ENCODE measurements around the gene MREG.
"Not testable (repeated sequence)": the region's sequence is repeated elsewhere in the genome, so short reads cannot be mapped to it uniquely, and the experiment has no call there.

MREG gene

DNA sequence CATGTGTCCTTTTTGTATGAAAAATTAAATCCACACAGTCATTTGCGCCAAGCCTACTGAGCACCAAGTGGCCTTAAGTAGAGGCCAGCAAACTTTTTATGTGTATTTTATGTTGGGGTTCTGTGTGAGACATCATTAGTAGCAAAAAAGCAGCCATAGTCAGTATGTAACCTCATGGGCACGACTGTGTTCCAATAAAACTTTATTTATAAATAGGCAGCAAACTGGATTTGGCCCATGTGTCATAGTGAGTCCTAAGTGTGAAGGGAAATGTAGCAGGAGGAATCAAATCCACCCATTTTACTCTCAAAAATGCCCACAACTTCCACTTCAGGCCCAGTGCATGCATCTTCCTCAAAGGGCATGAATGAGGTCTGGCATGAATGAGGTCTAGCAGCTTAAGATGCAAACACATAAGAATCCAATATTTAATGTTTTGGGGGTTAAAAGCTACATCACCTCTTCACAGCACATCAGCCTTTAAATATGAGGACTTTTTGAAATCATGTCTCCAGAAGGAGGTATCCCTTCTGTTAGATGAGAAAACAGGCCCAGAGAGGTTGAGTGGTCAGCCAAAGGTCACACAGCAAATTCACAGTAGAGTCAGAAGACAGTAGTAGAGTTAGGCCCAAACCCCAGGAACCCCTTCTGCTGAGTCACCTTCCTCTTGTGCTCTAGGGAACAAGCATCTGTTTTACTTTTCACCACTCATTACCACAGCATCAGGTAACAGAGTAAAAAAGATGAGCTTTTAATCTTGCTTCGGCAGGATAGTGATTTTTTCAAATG is 45.6 kb downstream of the MREG start:
- Histone ChIP-seq H3K4me1 (ENCODE audit: insufficient read depth, insufficient read length) (no peaks in the 10 kb centered on the region), H3K27me3 (ENCODE audit: insufficient read depth, insufficient read length) (no peaks in the 10 kb centered on the region), H3K4me3 (ENCODE audit: insufficient read length, low read depth) (no peak overlapping the region), H3K36me3 (ENCODE audit: insufficient read depth, insufficient read length, low read length) (peaks cover 5% of the 10 kb centered on the region), H3K9me3 (ENCODE audit: insufficient read depth, low read length) (no peaks in the 10 kb centered on the region), H3K9ac (ENCODE audit: insufficient read length, low read depth) (no peak overlapping the region)
- DNase-seq (ENCODE audit: low read depth, low spot score): no peak
- TF ChIP-seq SUZ12 (IDR thresholded peaks at IDR 0.05; ENCODE audit: extremely low read depth, insufficient read depth, insufficient read length): no peak
- no peak for TF ChIP-seq YY1 (IDR thresholded peaks at IDR 0.05; ENCODE audit: insufficient read depth, insufficient read length)
- no peak for TF ChIP-seq ZNF274 (IDR thresholded peaks at IDR 0.05; ENCODE audit: low read depth, low read length)

- H3K4me1 ChIP-seq (ENCODE audit: insufficient read depth, insufficient read length): no peaks in the 10 kb centered on the region
- no peak for TF ChIP-seq YY1 (IDR thresholded peaks at IDR 0.05; ENCODE audit: insufficient read depth, insufficient read length)
- no peak for TF ChIP-seq ZNF274 (IDR thresholded peaks at IDR 0.05; ENCODE audit: low read depth, low read length)
- TF ChIP-seq SUZ12 (IDR thresholded peaks at IDR 0.05; ENCODE audit: extremely low read depth, insufficient read depth, insufficient read length): no peak
- no peaks in the 10 kb centered on the region for H3K9me3 ChIP-seq (ENCODE audit: insufficient read depth, low read length)
- H3K4me3 ChIP-seq (ENCODE audit: insufficient read length, low read depth): no peak overlapping the region
- no peak for DNase-seq (ENCODE audit: low read depth, low spot score)
- H3K9ac ChIP-seq (ENCODE audit: insufficient read length, low read depth): no peak overlapping the region
- H3K27me3 ChIP-seq (ENCODE audit: insufficient read depth, insufficient read length): no peaks in the 10 kb centered on the region
- peaks cover 5% of the 10 kb centered on the region for H3K36me3 ChIP-seq (ENCODE audit: insufficient read depth, insufficient read length, low read length)
These were observed 46.4 kb downstream of the MREG start for GRCh38 chr2:215966951-215967350.

DNA sequence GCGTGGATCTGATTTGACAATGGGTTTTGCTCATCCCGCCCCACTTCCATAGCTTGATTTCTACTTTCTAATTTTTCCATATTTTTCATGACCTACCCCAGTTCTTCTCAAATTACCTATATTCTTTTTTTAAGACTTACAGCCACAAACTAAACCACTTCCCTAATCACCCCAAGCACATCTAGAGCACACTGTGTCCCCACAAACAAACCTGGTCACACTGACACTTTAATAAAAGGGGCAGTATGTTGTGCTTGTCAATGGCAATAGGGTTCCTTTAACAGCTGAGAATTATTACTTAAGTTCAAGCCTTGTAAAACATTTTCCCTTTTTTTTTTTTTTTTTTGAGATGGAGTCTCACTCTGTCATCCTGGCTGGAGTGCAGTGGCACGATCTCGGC is 47.1 kb downstream of the MREG start:
- TF ChIP-seq SUZ12 (IDR thresholded peaks at IDR 0.05; ENCODE audit: extremely low read depth, insufficient read depth, insufficient read length): no peak
- TF ChIP-seq YY1 (IDR thresholded peaks at IDR 0.05; ENCODE audit: insufficient read depth, insufficient read length): no peak
- TF ChIP-seq ZNF274 (IDR thresholded peaks at IDR 0.05; ENCODE audit: low read depth, low read length): no peak
- Histone ChIP-seq H3K36me3 (ENCODE audit: insufficient read depth, insufficient read length, low read length) (no peaks in the 10 kb centered on the region), H3K9me3 (ENCODE audit: insufficient read depth, low read length) (no peaks in the 10 kb centered on the region), H3K9ac (ENCODE audit: insufficient read length, low read depth) (no peak overlapping the region), H3K4me3 (ENCODE audit: insufficient read length, low read depth) (no peak overlapping the region), H3K27me3 (ENCODE audit: insufficient read depth, insufficient read length) (no peaks in the 10 kb centered on the region), H3K4me1 (ENCODE audit: insufficient read depth, insufficient read length) (no peaks in the 10 kb centered on the region)
- DNase-seq (ENCODE audit: low read depth, low spot score): no peak

DNA sequence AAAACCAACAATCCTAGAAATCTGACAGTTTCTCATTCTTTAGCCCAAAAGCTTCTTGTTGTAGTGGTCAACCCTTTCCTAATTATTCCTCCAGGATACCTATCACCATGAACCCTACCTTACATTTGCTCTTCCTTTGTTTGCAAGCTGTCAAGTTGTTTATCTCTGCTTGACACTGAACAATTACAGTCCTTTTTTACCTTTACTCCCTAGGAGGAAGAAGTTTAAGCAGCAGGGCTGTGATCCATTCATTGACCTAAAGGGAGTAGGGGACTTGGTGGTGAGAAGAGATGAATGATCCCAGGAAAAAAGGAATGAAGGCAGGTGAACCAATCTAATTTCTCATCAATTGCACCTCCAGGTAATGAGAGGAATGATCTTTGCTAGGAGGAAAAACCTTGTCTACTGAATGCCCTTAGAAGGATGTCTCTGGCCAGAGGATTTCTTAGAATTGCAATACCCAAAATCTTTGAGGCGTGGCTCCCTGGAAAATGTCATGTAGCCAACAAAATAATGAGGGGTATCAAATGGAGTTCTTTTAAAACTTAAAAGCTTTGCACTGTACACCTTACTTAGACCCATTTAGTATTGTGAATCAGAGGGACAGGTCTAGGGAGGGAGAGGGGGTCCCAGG is 47.7 kb downstream of the MREG start:
- TF ChIP-seq YY1 (IDR thresholded peaks at IDR 0.05; ENCODE audit: insufficient read depth, insufficient read length) (no peak), ZNF274 (IDR thresholded peaks at IDR 0.05; ENCODE audit: low read depth, low read length) (no peak), SUZ12 (IDR thresholded peaks at IDR 0.05; ENCODE audit: extremely low read depth, insufficient read depth, insufficient read length) (no peak)
- H3K4me1 ChIP-seq (ENCODE audit: insufficient read depth, insufficient read length): no peaks in the 10 kb centered on the region

DNA sequence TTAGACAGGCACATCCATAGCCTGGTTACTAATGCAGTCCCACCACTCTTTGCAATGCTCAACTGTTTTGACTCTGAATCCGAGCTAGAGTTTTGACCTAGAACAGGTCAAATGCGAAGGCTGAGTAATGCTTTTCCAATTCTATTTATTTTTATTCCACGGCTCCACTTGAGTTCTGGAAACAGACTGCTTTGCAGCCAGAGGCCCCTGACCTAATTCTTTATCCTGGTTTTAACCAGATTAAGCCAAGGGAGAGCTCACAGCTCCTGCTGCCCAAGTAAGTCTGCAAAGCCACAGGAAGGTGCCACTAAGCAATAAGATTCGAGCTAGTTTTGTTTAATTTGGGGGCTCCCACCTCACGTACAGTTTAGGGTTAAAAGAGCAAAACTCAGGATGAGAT is 51.4 kb downstream of the MREG start:
- no peak for TF ChIP-seq ZNF274 (IDR thresholded peaks at IDR 0.05; ENCODE audit: low read depth, low read length)
- no peak for TF ChIP-seq SUZ12 (IDR thresholded peaks at IDR 0.05; ENCODE audit: extremely low read depth, insufficient read depth, insufficient read length)
- TF ChIP-seq YY1 (IDR thresholded peaks at IDR 0.05; ENCODE audit: insufficient read depth, insufficient read length): no peak
- Histone ChIP-seq H3K4me1 (ENCODE audit: insufficient read depth, insufficient read length) (no peaks in the 10 kb centered on the region), H3K27me3 (ENCODE audit: insufficient read depth, insufficient read length) (no peaks in the 10 kb centered on the region), H3K4me3 (ENCODE audit: insufficient read length, low read depth) (no peak overlapping the region), H3K9ac (ENCODE audit: insufficient read length, low read depth) (no peak overlapping the region), H3K9me3 (ENCODE audit: insufficient read depth, low read length) (no peaks in the 10 kb centered on the region), H3K36me3 (ENCODE audit: insufficient read depth, insufficient read length, low read length) (peaks cover 3% of the 10 kb centered on the region)
- no peak for DNase-seq (ENCODE audit: low read depth, low spot score)

More for the DNA sequence above, 47.7 kb downstream of the MREG start:
- H3K9ac ChIP-seq (ENCODE audit: insufficient read length, low read depth): no peak overlapping the region
- no peak for DNase-seq (ENCODE audit: low read depth, low spot score)
- no peaks in the 10 kb centered on the region for H3K9me3 ChIP-seq (ENCODE audit: insufficient read depth, low read length)
- H3K36me3 ChIP-seq (ENCODE audit: insufficient read depth, insufficient read length, low read length): no peaks in the 10 kb centered on the region
- no peak overlapping the region for H3K4me3 ChIP-seq (ENCODE audit: insufficient read length, low read depth)
- no peaks in the 10 kb centered on the region for H3K27me3 ChIP-seq (ENCODE audit: insufficient read depth, insufficient read length)

- Histone ChIP-seq H3K4me1 (ENCODE audit: insufficient read depth, insufficient read length) (no peaks in the 10 kb centered on the region), H3K36me3 (ENCODE audit: insufficient read depth, insufficient read length, low read length) (peaks cover 3% of the 10 kb centered on the region), H3K9ac (ENCODE audit: insufficient read length, low read depth) (no peak overlapping the region), H3K9me3 (ENCODE audit: insufficient read depth, low read length) (no peaks in the 10 kb centered on the region), H3K27me3 (ENCODE audit: insufficient read depth, insufficient read length) (no peaks in the 10 kb centered on the region), H3K4me3 (ENCODE audit: insufficient read length, low read depth) (no peak overlapping the region)
- no peak for DNase-seq (ENCODE audit: low read depth, low spot score)
- TF ChIP-seq YY1 (IDR thresholded peaks at IDR 0.05; ENCODE audit: insufficient read depth, insufficient read length) (no peak), SUZ12 (IDR thresholded peaks at IDR 0.05; ENCODE audit: extremely low read depth, insufficient read depth, insufficient read length) (no peak), ZNF274 (IDR thresholded peaks at IDR 0.05; ENCODE audit: low read depth, low read length) (no peak)
These were observed 55.1 kb downstream of the MREG start for GRCh38 chr2:215958257-215958656.

GRCh38 chr2:215957354-215958122 is 55.8 kb downstream of the MREG start:
- H3K4me3 ChIP-seq (ENCODE audit: insufficient read length, low read depth); H3K36me3 ChIP-seq (ENCODE audit: insufficient read depth, insufficient read length, low read length); H3K9me3 ChIP-seq (ENCODE audit: insufficient read depth, low read length); H3K9ac ChIP-seq (ENCODE audit: insufficient read length, low read depth); H3K27me3 ChIP-seq (ENCODE audit: insufficient read depth, insufficient read length); H3K4me1 ChIP-seq (ENCODE audit: insufficient read depth, insufficient read length); DNase-seq (ENCODE audit: low read depth, low spot score): not testable (repeated sequence)

Measured in NT2/D1 (cell line).